Activated B cell treated with CpG ODN at 0.5 μM for 24 hours (primary cell): ENCODE measurements around the gene ZNF593. TPM values are rescaled to one million over a fixed set of nuclear protein-coding genes. Genes with fewer than 3 reads are reported as not detected.
A peak's percentile ranks its signal among the peaks of the same experiment; 100 is the strongest.

Experiments used
- ATAC-seq: fragments of 200-7000 bp; cut with Tn5 transposase; one replicate; pipeline ENCODE4 v1.10.0; 2021; ENCODE audit warnings: low read depth, mild to moderate bottlenecking, moderate library complexity
- CTCF ChIA-PET: fragments of 350-600 bp; sonication (Branson Sonifier 250); formaldehyde crosslinking; loops from one replicate; lab custom pipeline; 2021; ENCODE audit warnings: antibody characterized with exemption; lab: Charles Lee
- POLR2A ChIA-PET: fragments of 350-600 bp; sonication (Branson Sonifier 250); formaldehyde crosslinking; loops from one replicate; lab custom pipeline; 2021; ENCODE audit warnings: antibody characterized with exemption; lab: Charles Lee
- DNase-seq: peaks from one replicate; pipeline ENCODE4 v3.0.0; 2022
- H3K27ac Mint-ChIP-seq: one replicate; pipeline ENCODE4 v1.8.0; 2020; ENCODE audit warnings: mixed read lengths
- H3K27me3 Mint-ChIP-seq: one replicate; pipeline ENCODE4 v1.8.0; 2021; ENCODE audit warnings: mixed read lengths
- H3K36me3 Mint-ChIP-seq: one replicate; pipeline ENCODE4 v1.8.0; 2021; ENCODE audit warnings: low read depth, mixed read lengths
- H3K4me1 Mint-ChIP-seq: one replicate; pipeline ENCODE4 v1.8.0; 2021; ENCODE audit warnings: mixed read lengths
- H3K4me3 Mint-ChIP-seq: one replicate; pipeline ENCODE4 v1.8.0; 2020; ENCODE audit warnings: mild to moderate bottlenecking, mixed read lengths
- H3K9me3 Mint-ChIP-seq: one replicate; pipeline ENCODE4 v1.8.0; 2020; ENCODE audit warnings: mixed read lengths
- CTCF ChIP-seq: fragments of 200-600 bp; IDR thresholded peaks from one replicate; pipeline ENCODE4 v1.8.0; 2022; ENCODE audit warnings: antibody characterized with exemption, mild to moderate bottlenecking
- intact Hi-C: fragments of 100-400 bp; cut with micrococcal nuclease; formaldehyde crosslinking; loops from one replicate; pipeline ENCODE4 v1.15.1; 2024
- total RNA-seq: library from RNA; stranded (reverse); gene quantifications from 2 replicates; pipeline ENCODE4 v1.2.3, GENCODE V29; 2022

Gene ZNF593
- total RNA-seq, result 36.0 and 37.1 TPM in 2 replicates

GRCh38 chr1:26169669-26170471 is at the start of gene ZNF593:
Gene ZNF593 (plus strand): TSS chr1:26169908. CDS start chr1:26169984, 76 bp downstream.
- POLR2A ChIA-PET, result interaction anchor here (0.6 to 1.8 kb wide), 10 partner anchors 13 to 922 kb away, joined by 3 to 13 read pairs (median 4); partner anchors contain the start of genes CD52, CEP85, DHDDS and RSRP1
- intact Hi-C loops, result loop anchor here (1.0 to 2.0 kb wide), 4 partner anchors 59 to 193 kb away; partner anchors contain the start of genes CEP85 and PDIK1L
- CTCF ChIA-PET, result interaction anchor here (0.6 to 3.1 kb wide), 18 partner anchors 12 to 302 kb away, joined by 3 to 35 read pairs (median 4); partner anchors contain the start of genes CD52, CEP85 and HMGN2
- ATAC-seq (peak; percentile 94), DNase-seq (peak; percentile 90)
- Mint-ChIP-seq H3K36me3 (no peaks in the 10 kb centered on the region), H3K27me3 (no peaks in the 10 kb centered on the region), H3K4me1 (peaks cover 16% of the 10 kb centered on the region), H3K9me3 (no peaks in the 10 kb centered on the region), H3K27ac (peak within 1 kb of the TSS; percentile 84), H3K4me3 (peak within 1 kb of the TSS; percentile 91)
- no peak for TF ChIP-seq CTCF

GRCh38 chr1:26121854-26122773 is 47.6 kb upstream of the ZNF593 start:
- ATAC-seq, result no peak
- Mint-ChIP-seq H3K9me3 (no peaks in the 10 kb centered on the region), H3K27ac (no peak overlapping the region), H3K4me1 (peaks cover 18% of the 10 kb centered on the region), H3K4me3 (no peak overlapping the region), H3K27me3 (no peaks in the 10 kb centered on the region), H3K36me3 (peaks cover 39% of the 10 kb centered on the region)
- ChIA-PET POLR2A (no interaction called here), CTCF (interaction anchor here (0.9 to 1.7 kb wide), 4 partner anchors 18 to 23 kb away, joined by 3 to 9 read pairs (median 6); no protein-coding TSS in a partner anchor)
- no peak for DNase-seq
- intact Hi-C loops, result no loop called here
- no peak for TF ChIP-seq CTCF

- Mint-ChIP-seq H3K36me3 (peaks cover 33% of the 10 kb centered on the region), H3K27me3 (peaks cover 3% of the 10 kb centered on the region), H3K27ac (no peak overlapping the region), H3K9me3 (no peaks in the 10 kb centered on the region), H3K4me1 (peaks cover 25% of the 10 kb centered on the region), H3K4me3 (no peak overlapping the region)
- intact Hi-C loops, result no loop called here
- ATAC-seq, result no peak
- no peak for TF ChIP-seq CTCF
- ChIA-PET POLR2A (interaction anchor here (1.2 kb wide), 1 partner anchor 12 kb away, joined by 4 read pairs; the partner anchor contains the start of gene PDIK1L), CTCF (interaction anchor here (0.9 to 1.7 kb wide), 4 partner anchors 16 to 21 kb away, joined by 3 to 9 read pairs (median 5); no protein-coding TSS in a partner anchor)
- no peak for DNase-seq
Measured at GRCh38 chr1:26122988-26123973, 46.4 kb upstream of the ZNF593 start.

DNA sequence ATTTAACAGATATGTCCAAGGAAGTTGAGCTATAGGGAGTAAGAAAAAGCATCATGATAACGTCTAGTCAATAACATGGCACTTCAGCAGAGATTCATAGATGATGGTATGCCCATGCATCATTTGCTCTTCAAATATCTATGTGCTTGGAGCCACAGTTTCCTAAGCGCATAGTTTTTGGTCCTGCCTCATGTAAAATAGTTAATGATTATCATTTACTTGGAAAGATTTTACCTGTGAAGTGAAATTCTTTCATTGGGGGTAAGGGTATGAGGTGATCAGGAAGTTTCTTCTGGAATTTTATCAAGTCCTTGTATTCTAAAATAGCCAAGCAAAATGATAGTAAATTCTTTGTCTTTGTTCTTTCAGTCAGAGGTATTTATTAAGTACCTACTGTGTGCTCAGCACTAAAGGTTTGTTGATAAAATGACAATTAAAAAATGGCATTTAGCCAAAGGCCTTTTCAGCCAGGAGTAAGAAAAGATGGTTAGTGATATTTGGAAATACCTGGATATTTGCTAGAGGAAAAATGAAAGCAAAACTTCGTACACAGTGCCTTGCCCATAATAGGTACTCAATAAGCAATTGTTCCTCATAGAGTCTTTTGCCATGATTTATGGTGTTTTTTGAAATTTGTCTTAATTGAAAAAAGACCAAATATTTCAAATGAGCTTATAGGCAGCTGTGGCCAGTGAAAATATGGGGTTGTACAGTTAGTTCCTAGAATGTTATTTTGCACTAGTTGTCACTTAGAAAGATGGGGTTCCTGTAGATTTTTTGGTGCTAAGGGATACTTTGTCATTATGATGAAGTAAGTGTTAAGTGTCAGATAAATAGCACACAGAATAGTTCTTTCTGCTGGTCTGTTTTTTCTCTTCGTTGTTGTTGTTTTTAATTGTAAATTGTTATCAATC is 45.0 kb upstream of the ZNF593 start:
- Mint-ChIP-seq H3K4me1 (peaks cover 26% of the 10 kb centered on the region), H3K4me3 (no peak overlapping the region), H3K9me3 (no peaks in the 10 kb centered on the region), H3K27ac (no peak overlapping the region), H3K36me3 (peaks cover 21% of the 10 kb centered on the region), H3K27me3 (peaks cover 3% of the 10 kb centered on the region)
- ChIA-PET CTCF (interaction anchor here (0.7 kb wide), 1 partner anchor 20 kb away, joined by 3 read pairs; no protein-coding TSS in a partner anchor), POLR2A (interaction anchor here (0.6 to 1.2 kb wide), 2 partner anchors 13 to 111 kb away, joined by 3 to 4 read pairs; partner anchors contain the start of gene PDIK1L)
- ATAC-seq (no peak), DNase-seq (no peak)
- intact Hi-C loops, result loop anchor here (1.0 kb wide), 1 partner anchor 12 kb away; no protein-coding TSS in a partner anchor
- TF ChIP-seq CTCF, result no peak
